Fibroblast of lung (primary cell): ENCODE measurements around the gene ARGFX. TPM values are rescaled to one million over a fixed set of nuclear protein-coding genes. Genes with fewer than 3 reads are reported as not detected.

Source experiments
- DNase-seq, 2 donors: peaks; one replicate each; pipeline versions ENCODE4 v3.0.0 to v3.0.0-alpha.2; 2010; ENCODE audit warnings: low read depth in 2 of 2
- H2AFZ ChIP-seq: 2 replicates; pipeline ENCODE4 v1.5.1; 2012; ENCODE audit warnings: low read length, control low read depth, inconsistent platforms
- H3K27ac ChIP-seq: 2 replicates; pipeline ENCODE4 v1.5.1; 2011; ENCODE audit warnings: low read length, control low read depth; ENCODE audit not compliant: insufficient read depth
- H3K27me3 ChIP-seq: 2 replicates; pipeline ENCODE4 v1.5.1; 2011; ENCODE audit warnings: mild to moderate bottlenecking, low read length; ENCODE audit not compliant: control insufficient read depth, insufficient read depth
- H3K36me3 ChIP-seq: 2 replicates; pipeline ENCODE4 v1.5.1; 2011; ENCODE audit warnings: low read length; ENCODE audit not compliant: control insufficient read depth, insufficient read depth
- H3K4me1 ChIP-seq: 2 replicates; pipeline ENCODE4 v1.5.1; 2011; ENCODE audit warnings: low read length; ENCODE audit not compliant: control insufficient read depth, insufficient read depth; ENCODE audit errors: extremely low read depth
- H3K4me2 ChIP-seq: 2 replicates; pipeline ENCODE4 v1.5.1; 2011; ENCODE audit warnings: low read length, control low read depth; ENCODE audit not compliant: insufficient read depth; ENCODE audit errors: extremely low read depth
- H3K4me3 ChIP-seq, 4 experiments: fragments of 200-600 bp in 1 of 4; sonication (generic) in 1 of 4; replicated peaks in 1 of 4; 2 replicates each; pipeline ENCODE4 v1.5.1; 2011 to 2016; ENCODE audit warnings: low read length in 4 of 4, low read depth in 3 of 4, mild to moderate bottlenecking in 3 of 4, control low read depth in 2 of 4, inconsistent platforms in 1 of 4, mixed read lengths in 1 of 4; ENCODE audit not compliant: insufficient read depth in 1 of 4; ENCODE audit errors: control extremely low read depth in 1 of 4
- H3K79me2 ChIP-seq: 2 replicates; pipeline ENCODE4 v1.5.1; 2012; ENCODE audit warnings: mild to moderate bottlenecking, low read length, inconsistent platforms; ENCODE audit not compliant: control insufficient read depth, insufficient read depth
- H3K9ac ChIP-seq: 2 replicates; pipeline ENCODE4 v1.5.1; 2011; ENCODE audit warnings: mild to moderate bottlenecking, low read length, control low read depth; ENCODE audit not compliant: insufficient read depth
- H3K9me3 ChIP-seq: 2 replicates; pipeline ENCODE4 v1.5.1; 2012; ENCODE audit warnings: low read depth, low read length; ENCODE audit not compliant: control insufficient read depth, insufficient read depth
- H4K20me1 ChIP-seq: 2 replicates; pipeline ENCODE4 v1.5.1; 2011; ENCODE audit warnings: low read length; ENCODE audit not compliant: control insufficient read depth, insufficient read depth; ENCODE audit errors: extremely low read depth
- EZH2 ChIP-seq: IDR thresholded peaks from 2 replicates; pipeline ENCODE4 v1.5.1; 2012; ENCODE audit warnings: low read length, control low read depth, mild to moderate bottlenecking; ENCODE audit errors: missing control alignments
- polyA plus RNA-seq, 2 donors: library from polyadenylated mRNA; depleted of rRNA in 1 of 2; stranded (reverse) in 1 of 2; unstranded in 1 of 2; fragments of >200 nt; gene quantifications; 2 replicates each; pipeline ENCODE4 v1.2.1, GENCODE V29; 2011 to 2012; ENCODE audit warnings: missing spikeins in 1 of 2
- total RNA-seq: library from RNA; depleted of rRNA; stranded (reverse); fragments of >200 nt; gene quantifications from 2 replicates; pipeline ENCODE4 v1.2.1, GENCODE V29; 2014
- TF ChIP-seq, protein P1 (sequence below), 2 donors: IDR thresholded peaks in 1 of 2; conservative IDR thresholded peaks in 1 of 2; 1 replicate in 1 of 2; 2 replicates in 1 of 2; pipeline ENCODE4 v1.5.1; 2011 to 2012; ENCODE audit warnings: low read length in 2 of 2, control low read depth in 1 of 2, inconsistent platforms in 1 of 2, low read depth in 1 of 2, mild to moderate bottlenecking in 1 of 2

Gene ARGFX
- total and polyA plus RNA-seq, 2 donors (not counting 1 experiment from before 2014, with no cell fraction given), result not detected

- no peak for DNase-seq
Measured at GRCh38 chr3:121601212-121601812, 33.6 kb downstream of the ARGFX start.

DNA sequence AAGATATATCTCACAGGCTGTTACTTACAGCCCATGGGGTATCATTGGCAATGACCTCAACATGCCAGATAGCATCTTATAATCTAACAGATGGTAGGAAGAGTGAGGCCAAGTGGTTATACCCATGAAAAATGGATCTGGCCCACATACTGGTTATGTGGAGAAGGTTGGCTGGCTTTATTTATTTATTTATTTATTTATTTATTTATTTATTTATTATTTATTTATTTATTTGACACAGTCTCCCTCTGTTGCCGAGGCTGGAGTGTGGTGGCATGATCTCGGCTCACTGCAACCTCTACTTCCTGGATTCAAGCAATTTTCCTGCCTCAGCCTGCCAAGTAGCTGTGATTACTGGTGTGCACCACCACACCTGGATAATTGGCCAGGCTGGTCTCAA, 37.0 kb downstream of the ARGFX start:
- no peak for DNase-seq
- no peak overlapping the region for H3K27ac ChIP-seq
- TF ChIP-seq, protein P1, sequence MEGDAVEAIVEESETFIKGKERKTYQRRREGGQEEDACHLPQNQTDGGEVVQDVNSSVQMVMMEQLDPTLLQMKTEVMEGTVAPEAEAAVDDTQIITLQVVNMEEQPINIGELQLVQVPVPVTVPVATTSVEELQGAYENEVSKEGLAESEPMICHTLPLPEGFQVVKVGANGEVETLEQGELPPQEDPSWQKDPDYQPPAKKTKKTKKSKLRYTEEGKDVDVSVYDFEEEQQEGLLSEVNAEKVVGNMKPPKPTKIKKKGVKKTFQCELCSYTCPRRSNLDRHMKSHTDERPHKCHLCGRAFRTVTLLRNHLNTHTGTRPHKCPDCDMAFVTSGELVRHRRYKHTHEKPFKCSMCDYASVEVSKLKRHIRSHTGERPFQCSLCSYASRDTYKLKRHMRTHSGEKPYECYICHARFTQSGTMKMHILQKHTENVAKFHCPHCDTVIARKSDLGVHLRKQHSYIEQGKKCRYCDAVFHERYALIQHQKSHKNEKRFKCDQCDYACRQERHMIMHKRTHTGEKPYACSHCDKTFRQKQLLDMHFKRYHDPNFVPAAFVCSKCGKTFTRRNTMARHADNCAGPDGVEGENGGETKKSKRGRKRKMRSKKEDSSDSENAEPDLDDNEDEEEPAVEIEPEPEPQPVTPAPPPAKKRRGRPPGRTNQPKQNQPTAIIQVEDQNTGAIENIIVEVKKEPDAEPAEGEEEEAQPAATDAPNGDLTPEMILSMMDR (conservative IDR thresholded peaks at IDR 0.05 in 1 of 2, IDR thresholded peaks at IDR 0.05 in 1 of 2; ENCODE audit: low read depth in 1 of 2, low read length in 2 of 2), result no peak
- no peak for TF ChIP-seq EZH2
- H3K9ac ChIP-seq, result no peak overlapping the region
- H3K9me3 ChIP-seq, result no peaks in the 10 kb centered on the region
- H3K4me3 ChIP-seq, result no peak overlapping the region
- no peaks in the 10 kb centered on the region for H3K79me2 ChIP-seq
- H3K4me1 ChIP-seq, result no peaks in the 10 kb centered on the region
- H4K20me1 ChIP-seq, result no peaks in the 10 kb centered on the region
- no peaks in the 10 kb centered on the region for H3K27me3 ChIP-seq
- no peaks in the 10 kb centered on the region for H3K36me3 ChIP-seq
- H2AFZ ChIP-seq, result no peak overlapping the region
- H3K4me2 ChIP-seq, result no peak overlapping the region

More at GRCh38 chr3:121601212-121601812, 33.6 kb downstream of the ARGFX start:
- no peak overlapping the region for H3K4me2 ChIP-seq
- H3K9ac ChIP-seq, result no peak overlapping the region
- no peaks in the 10 kb centered on the region for H3K4me1 ChIP-seq
- no peaks in the 10 kb centered on the region for H3K27me3 ChIP-seq
- TF ChIP-seq EZH2, result no peak
- TF ChIP-seq, protein P1 (conservative IDR thresholded peaks at IDR 0.05 in 1 of 2, IDR thresholded peaks at IDR 0.05 in 1 of 2; ENCODE audit: low read depth in 1 of 2, low read length in 2 of 2), result no peak
- H2AFZ ChIP-seq, result no peak overlapping the region
- no peak overlapping the region for H3K27ac ChIP-seq
- no peaks in the 10 kb centered on the region for H4K20me1 ChIP-seq
- no peaks in the 10 kb centered on the region for H3K36me3 ChIP-seq
- no peak overlapping the region for H3K4me3 ChIP-seq
- no peaks in the 10 kb centered on the region for H3K79me2 ChIP-seq
- H3K9me3 ChIP-seq, result no peaks in the 10 kb centered on the region

DNA sequence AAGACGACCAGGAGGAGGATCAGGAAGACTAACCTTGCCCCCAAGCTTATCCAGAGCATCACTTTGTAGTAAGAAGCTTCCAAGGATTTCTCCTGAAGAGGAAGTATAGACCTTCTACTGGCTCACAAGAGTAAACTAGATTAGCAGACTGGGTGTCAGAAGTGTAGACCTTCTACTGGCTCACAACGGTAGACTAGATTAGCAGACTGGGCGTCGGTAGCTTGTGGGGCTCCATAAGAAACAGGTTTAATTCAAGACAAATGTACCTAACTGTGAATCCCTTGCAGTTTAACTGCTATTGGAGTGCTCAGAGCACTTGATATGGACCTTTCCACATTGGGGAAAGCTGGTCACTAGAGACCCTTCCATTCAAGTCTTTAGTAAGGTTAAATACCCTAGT, 38.4 kb downstream of the ARGFX start:
- no peak for TF ChIP-seq EZH2
- TF ChIP-seq, protein P1 (conservative IDR thresholded peaks at IDR 0.05 in 1 of 2, IDR thresholded peaks at IDR 0.05 in 1 of 2; ENCODE audit: low read depth in 1 of 2, low read length in 2 of 2), result no peak
- H2AFZ ChIP-seq, result no peak overlapping the region
- no peak overlapping the region for H3K4me2 ChIP-seq
- H4K20me1 ChIP-seq, result no peaks in the 10 kb centered on the region
- no peaks in the 10 kb centered on the region for H3K36me3 ChIP-seq
- no peak overlapping the region for H3K27ac ChIP-seq
- no peaks in the 10 kb centered on the region for H3K9me3 ChIP-seq
- no peaks in the 10 kb centered on the region for H3K4me1 ChIP-seq
- DNase-seq, result no peak
- no peaks in the 10 kb centered on the region for H3K79me2 ChIP-seq
- H3K4me3 ChIP-seq, result no peak overlapping the region
- no peaks in the 10 kb centered on the region for H3K27me3 ChIP-seq
- H3K9ac ChIP-seq, result no peak overlapping the region

Other genes starting within 250 kb of the ARGFX start
- gene POLQ, start 22.0 kb upstream of the ARGFX start, total RNA-seq, result 3.3 and 4.1 TPM in 2 replicates
- gene POLQ, start 22.0 kb upstream of the ARGFX start, polyA plus RNA-seq, result 1.1 and 4.1 TPM in 2 replicates
- gene FBXO40, start 25.4 kb downstream of the ARGFX start, total RNA-seq, result not detected in 2 replicates
- not detected in 2 replicates for gene FBXO40, start 25.4 kb downstream of the ARGFX start, polyA plus RNA-seq
- 0.51 and 0.66 TPM in 2 replicates for gene HCLS1, start 93.0 kb downstream of the ARGFX start, total RNA-seq
- 0.40 and 7.7 TPM in 2 replicates for gene HCLS1, start 93.0 kb downstream of the ARGFX start, polyA plus RNA-seq
- gene GOLGB1, start 181.8 kb downstream of the ARGFX start, total RNA-seq, result 46.7 and 68.7 TPM in 2 replicates
- gene GOLGB1, start 181.8 kb downstream of the ARGFX start, polyA plus RNA-seq, result 15.8 and 24.7 TPM in 2 replicates